SU-DHL-6 (cell line): ENCODE measurements around the gene APOBEC3B.

Source experiments
- H2AFZ ChIP-seq: fragments of 200-600 bp; sonication (generic); 2 replicates; pipeline ENCODE4 v1.6.1; 2014; ENCODE audit warnings: low read depth, mild to moderate bottlenecking, moderate library complexity, mixed read lengths, antibody characterized with exemption, low read length; ENCODE audit not compliant: severe bottlenecking
- H3F3A ChIP-seq: fragments of 200-600 bp; shearing (Covaris generic); 2 replicates; pipeline ENCODE4 v1.6.0; 2016; ENCODE audit warnings: antibody characterized with exemption, mild to moderate bottlenecking; ENCODE audit not compliant: insufficient read depth
- H3K27ac ChIP-seq: fragments of 200-600 bp; sonication (generic); 2 replicates; pipeline ENCODE4 v1.5.1; 2016; ENCODE audit warnings: low read depth, mild to moderate bottlenecking, low read length, moderate library complexity, mixed read lengths
- H3K27me3 ChIP-seq: fragments of 200-600 bp; sonication (generic), shearing (Covaris generic); 2 replicates; pipeline ENCODE4 v1.6.0; 2014; ENCODE audit warnings: mild to moderate bottlenecking, low read length
- H3K36me3 ChIP-seq: fragments of 200-600 bp; sonication (generic); 2 replicates; pipeline ENCODE4 v1.6.1; 2014; ENCODE audit warnings: mild to moderate bottlenecking, low read length, mixed read lengths
- H3K4me2 ChIP-seq: fragments of 300-600, 200-600 bp; shearing (Covaris generic), sonication (generic); 2 replicates; pipeline ENCODE4 v1.6.0; 2014; ENCODE audit warnings: low read length, low read depth, mild to moderate bottlenecking; ENCODE audit not compliant: poor library complexity, severe bottlenecking
- H3K4me3 ChIP-seq: fragments of 200-600 bp; sonication (generic); 2 replicates; pipeline ENCODE4 v1.5.1; 2014; ENCODE audit warnings: antibody characterized with exemption, low read length, mild to moderate bottlenecking, mixed read lengths; ENCODE audit not compliant: insufficient read depth, poor library complexity, severe bottlenecking
- H3K79me2 ChIP-seq: fragments of 200-600 bp; sonication (generic); 2 replicates; pipeline ENCODE4 v1.6.1; 2014; ENCODE audit warnings: mild to moderate bottlenecking, low read length, moderate library complexity; ENCODE audit not compliant: insufficient read depth
- H3K9ac ChIP-seq: fragments of 200-600 bp; sonication (generic); 2 replicates; pipeline ENCODE4 v1.7.0; 2014; ENCODE audit warnings: mild to moderate bottlenecking, low read length
- H3K9me2 ChIP-seq: fragments of 200-600 bp; sonication (generic); replicated peaks from 2 replicates; pipeline ENCODE4 v1.6.1; 2014; ENCODE audit warnings: low read length; ENCODE audit not compliant: insufficient read depth
- H3K9me3 ChIP-seq: fragments of 200-600 bp; sonication (generic); 2 replicates; pipeline ENCODE4 v1.6.1; 2014; ENCODE audit warnings: low read length, mixed read lengths; ENCODE audit not compliant: insufficient read depth
- H4K20me1 ChIP-seq: fragments of 200-600 bp; sonication (generic); 2 replicates; pipeline ENCODE4 v1.6.1; 2014; ENCODE audit warnings: low read depth, mild to moderate bottlenecking, antibody characterized with exemption, low read length, moderate library complexity, mixed read lengths
- EZH2phosphoT487 ChIP-seq: fragments of 200-600 bp; sonication (generic), shearing (Covaris generic); conservative IDR thresholded peaks from 2 replicates; pipeline ENCODE4 v1.6.1; 2018; ENCODE audit warnings: mild to moderate bottlenecking, antibody characterized with exemption, low read length, moderate library complexity, mixed read lengths
- TF ChIP-seq, protein P1 (sequence below): fragments of 200-600 bp; sonication (generic); IDR thresholded peaks from one replicate; pipeline ENCODE4 v1.5.1; 2017; ENCODE audit warnings: antibody characterized with exemption, mild to moderate bottlenecking, low read length, moderate library complexity; ENCODE audit not compliant: insufficient read depth, poor library complexity, severe bottlenecking

Gene APOBEC3B

DNA sequence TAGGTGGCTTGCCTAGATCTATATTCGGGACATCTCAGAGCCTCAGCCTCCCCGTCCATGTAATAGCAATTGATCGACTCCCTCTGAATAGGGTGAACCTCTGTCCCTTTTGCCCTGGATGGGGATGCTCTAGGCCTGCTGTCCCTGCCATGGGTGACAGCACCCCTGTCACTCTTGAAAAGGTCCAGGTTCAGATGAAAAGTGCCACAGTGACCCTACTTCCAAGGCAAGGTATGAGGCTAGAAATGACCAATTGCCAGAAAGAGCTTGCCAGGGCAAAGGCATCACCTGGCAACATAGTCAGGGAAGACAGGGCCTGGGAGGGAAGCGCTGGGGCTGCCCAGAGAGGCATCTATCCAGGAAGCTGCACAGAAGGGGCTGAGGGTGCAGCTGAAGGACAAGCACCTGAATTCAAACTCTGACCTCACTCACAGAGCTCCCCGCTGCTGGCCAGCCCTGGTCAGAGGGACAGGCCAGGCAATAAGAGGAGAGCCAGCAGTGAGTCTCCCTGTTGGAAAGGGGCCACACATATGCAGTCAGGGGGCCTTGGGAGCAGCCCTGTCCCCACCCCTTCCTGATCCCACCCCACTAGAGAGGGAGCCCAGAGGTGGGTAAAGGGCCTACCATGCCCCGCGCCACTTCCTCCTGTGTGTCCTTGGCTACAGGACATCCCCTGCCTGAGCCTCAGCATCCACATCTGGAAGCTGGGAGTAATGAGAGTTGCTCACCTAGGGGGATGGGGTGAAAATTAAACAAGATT lies 33.8 kb upstream of the APOBEC3B start:
- Histone ChIP-seq H2AFZ (no peak overlapping the region), H3K4me3 (no peak overlapping the region), H3K27me3 (no peaks in the 10 kb centered on the region), H3K4me2 (no peak overlapping the region), H3K9me3 (no peaks in the 10 kb centered on the region), H3K79me2 (no peaks in the 10 kb centered on the region), H3K9me2 (no peaks in the 10 kb centered on the region), H3K9ac (no peak overlapping the region), H3K27ac (no peak overlapping the region), H3F3A (no peaks in the 10 kb centered on the region), H4K20me1 (no peaks in the 10 kb centered on the region), H3K36me3 (no peaks in the 10 kb centered on the region)
- TF ChIP-seq, protein P1, sequence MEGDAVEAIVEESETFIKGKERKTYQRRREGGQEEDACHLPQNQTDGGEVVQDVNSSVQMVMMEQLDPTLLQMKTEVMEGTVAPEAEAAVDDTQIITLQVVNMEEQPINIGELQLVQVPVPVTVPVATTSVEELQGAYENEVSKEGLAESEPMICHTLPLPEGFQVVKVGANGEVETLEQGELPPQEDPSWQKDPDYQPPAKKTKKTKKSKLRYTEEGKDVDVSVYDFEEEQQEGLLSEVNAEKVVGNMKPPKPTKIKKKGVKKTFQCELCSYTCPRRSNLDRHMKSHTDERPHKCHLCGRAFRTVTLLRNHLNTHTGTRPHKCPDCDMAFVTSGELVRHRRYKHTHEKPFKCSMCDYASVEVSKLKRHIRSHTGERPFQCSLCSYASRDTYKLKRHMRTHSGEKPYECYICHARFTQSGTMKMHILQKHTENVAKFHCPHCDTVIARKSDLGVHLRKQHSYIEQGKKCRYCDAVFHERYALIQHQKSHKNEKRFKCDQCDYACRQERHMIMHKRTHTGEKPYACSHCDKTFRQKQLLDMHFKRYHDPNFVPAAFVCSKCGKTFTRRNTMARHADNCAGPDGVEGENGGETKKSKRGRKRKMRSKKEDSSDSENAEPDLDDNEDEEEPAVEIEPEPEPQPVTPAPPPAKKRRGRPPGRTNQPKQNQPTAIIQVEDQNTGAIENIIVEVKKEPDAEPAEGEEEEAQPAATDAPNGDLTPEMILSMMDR: no peak
- TF ChIP-seq EZH2phosphoT487: no peak

DNA sequence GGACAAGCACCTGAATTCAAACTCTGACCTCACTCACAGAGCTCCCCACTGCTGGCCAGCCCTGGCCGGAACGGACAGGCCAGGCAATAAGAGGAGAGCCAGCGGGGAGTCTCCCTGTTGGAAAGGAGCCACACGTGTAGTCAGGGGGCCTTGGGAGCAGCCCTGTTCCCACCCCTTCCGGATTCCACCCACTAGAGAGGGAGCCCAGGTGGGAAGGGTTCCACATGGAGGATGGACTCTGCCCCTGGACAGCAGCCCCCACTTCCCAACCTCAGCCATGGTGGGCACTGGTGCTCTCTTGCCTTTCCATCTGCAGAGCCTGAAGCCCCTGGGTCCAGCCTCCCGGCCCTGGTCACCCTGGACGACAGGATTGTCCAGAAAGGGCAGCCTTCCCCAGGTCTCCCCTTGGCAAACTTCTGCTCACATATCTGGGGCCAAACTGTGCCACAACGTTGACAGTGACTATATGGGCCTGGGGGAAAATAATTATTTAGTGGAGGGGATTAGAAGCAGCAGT lies 32.2 kb upstream of the APOBEC3B start:
- H3K79me2 ChIP-seq: no peaks in the 10 kb centered on the region
- no peaks in the 10 kb centered on the region for H3K9me3 ChIP-seq
- H3F3A ChIP-seq: no peaks in the 10 kb centered on the region
- H3K9ac ChIP-seq: no peak overlapping the region
- no peaks in the 10 kb centered on the region for H3K9me2 ChIP-seq
- H3K36me3 ChIP-seq: no peaks in the 10 kb centered on the region
- H2AFZ ChIP-seq: no peak overlapping the region
- H3K4me3 ChIP-seq: no peak overlapping the region
- no peaks in the 10 kb centered on the region for H3K27me3 ChIP-seq
- TF ChIP-seq EZH2phosphoT487: no peak
- TF ChIP-seq, protein P1: no peak
- no peaks in the 10 kb centered on the region for H4K20me1 ChIP-seq
- H3K27ac ChIP-seq: no peak overlapping the region
- no peak overlapping the region for H3K4me2 ChIP-seq

DNA sequence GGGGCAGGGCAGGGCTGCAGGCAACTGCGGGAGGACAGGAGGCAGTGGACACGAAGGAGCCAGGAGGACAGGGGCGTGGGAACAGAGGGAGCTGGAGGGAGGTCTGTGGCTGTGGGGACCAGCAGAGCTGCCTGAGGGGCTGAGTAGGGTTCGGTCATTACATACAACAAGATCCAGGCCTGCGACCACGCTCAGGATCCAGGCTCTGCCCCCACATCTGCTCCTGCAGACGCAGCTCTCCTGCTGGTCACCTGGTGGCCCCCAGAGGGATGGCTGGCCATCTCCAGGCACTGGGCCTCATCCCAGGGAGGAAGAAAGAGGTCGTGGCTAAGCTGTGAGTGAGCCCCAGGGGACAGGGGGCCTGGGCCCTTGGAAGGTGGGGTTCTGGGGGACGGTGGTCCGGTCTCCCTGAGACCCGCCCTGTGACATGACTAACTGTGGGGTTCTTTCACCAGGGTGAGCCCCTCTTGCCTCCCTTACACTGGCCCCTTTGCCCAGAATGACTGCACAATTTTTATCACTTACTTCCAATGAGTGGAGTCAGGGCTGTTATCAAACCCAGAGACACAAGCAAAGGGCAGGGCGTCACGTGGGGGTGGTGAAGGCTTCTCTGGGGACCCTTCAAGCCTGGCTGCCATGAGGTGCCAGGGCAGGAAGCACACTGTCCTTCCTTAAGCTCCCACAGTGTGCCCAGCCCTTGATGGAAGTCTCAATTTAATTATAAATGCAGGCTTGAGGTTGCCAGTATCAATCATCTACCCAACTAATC lies 31.4 kb upstream of the APOBEC3B start:
- no peak overlapping the region for H2AFZ ChIP-seq
- TF ChIP-seq EZH2phosphoT487: no peak
- TF ChIP-seq, protein P1: no peak
- H3K9ac ChIP-seq: no peak overlapping the region
- H3F3A ChIP-seq: no peaks in the 10 kb centered on the region
- H3K27ac ChIP-seq: no peak overlapping the region
- no peaks in the 10 kb centered on the region for H3K79me2 ChIP-seq
- H3K36me3 ChIP-seq: no peaks in the 10 kb centered on the region
- no peak overlapping the region for H3K4me3 ChIP-seq
- no peaks in the 10 kb centered on the region for H3K27me3 ChIP-seq
- H4K20me1 ChIP-seq: no peaks in the 10 kb centered on the region
- H3K4me2 ChIP-seq: no peak overlapping the region
- H3K9me3 ChIP-seq: no peaks in the 10 kb centered on the region
- H3K9me2 ChIP-seq: no peaks in the 10 kb centered on the region
